Measurements from ENCODE around the gene FARS2. TPM values are rescaled to one million over a fixed set of nuclear protein-coding genes. Genes with fewer than 3 reads are reported as not detected.

Gene FARS2
- total and polyA plus RNA-seq, 2 donors (not counting 1 experiment from before 2014, with no cell fraction given): 33.0 to 35.5 TPM

GRCh38 chr6:5383856-5384255 lies 122.5 kb downstream of the FARS2 start:
- no peak overlapping the region for H3K4me2 ChIP-seq (replicated peaks; ENCODE audit: low read depth, low read length, poor library complexity, severe bottlenecking)
- intact Hi-C loops (cut with micrococcal nuclease): no loop called here
- H3K9me3 Mint-ChIP-seq (ENCODE audit: insufficient read depth): no peaks in the 10 kb centered on the region
- H2AFZ ChIP-seq (ENCODE audit: insufficient read depth, low read depth, low read length, poor library complexity, severe bottlenecking): no peak overlapping the region
- H4K20me1 ChIP-seq (ENCODE audit: control insufficient read depth, insufficient read depth, low read length, poor library complexity, severe bottlenecking): peaks cover 9% of the 10 kb centered on the region
- no peak for TF ChIP-seq EZH2 (IDR thresholded peaks at IDR 0.05; ENCODE audit: borderline replicate concordance, insufficient read depth, low read depth, low read length, poor library complexity, severe bottlenecking)
- no peak for TF ChIP-seq CTCF (IDR thresholded peaks at IDR 0.05)
- no peak overlapping the region for H3K4me3 ChIP-seq (ENCODE audit: control extremely low read depth in 1 of 5, extremely low read depth in 1 of 5, insufficient read depth in 1 of 5, low read depth in 2 of 5, low read length in 4 of 5)
- no peak overlapping the region for H3K27ac Mint-ChIP-seq
- no peaks in the 10 kb centered on the region for H3K4me1 Mint-ChIP-seq
- H3K27me3 ChIP-seq (replicated peaks in 1 of 4; ENCODE audit: control extremely low read depth in 1 of 4, control insufficient read depth in 3 of 4, insufficient read depth in 4 of 4, low read length in 3 of 4): no peaks in the 10 kb centered on the region
- H3K79me2 ChIP-seq (ENCODE audit: control insufficient read depth, insufficient read depth, low read length): peaks cover 8% of the 10 kb centered on the region
- DNase-seq (no peak), ATAC-seq (ENCODE audit: low read depth) (no peak)
- H3K4me1 ChIP-seq (ENCODE audit: control insufficient read depth in 2 of 2, insufficient read depth in 2 of 2, low read length in 2 of 2): no peaks in the 10 kb centered on the region
- no peak overlapping the region for H3K4me3 Mint-ChIP-seq
- ChIA-PET CTCF (no interaction called here), POLR2A (no interaction called here)
- H3K9ac ChIP-seq (ENCODE audit: low read length): no peak overlapping the region
- no peaks in the 10 kb centered on the region for H3K36me3 ChIP-seq (replicated peaks in 1 of 2; ENCODE audit: control extremely low read depth in 1 of 2, control insufficient read depth in 1 of 2, extremely low read depth in 1 of 2, insufficient read depth in 2 of 2, low read length in 1 of 2)
- WGBS (ENCODE audit: insufficient coverage): no CpG with 5 or more reads among the region's 1 CpG
- H3K27ac ChIP-seq (ENCODE audit: low read length in 2 of 2): no peak overlapping the region
- H3K9me3 ChIP-seq (ENCODE audit: control extremely low read depth in 1 of 3, control insufficient read depth in 2 of 3, insufficient read depth in 1 of 3, low read length in 2 of 3): peaks cover 0 to 5% (median 4%) of the 10 kb centered on the region in 3 donors
- H3K27me3 Mint-ChIP-seq: no peaks in the 10 kb centered on the region

- no peaks in the 10 kb centered on the region for H3K4me1 ChIP-seq (ENCODE audit: control insufficient read depth in 2 of 2, insufficient read depth in 2 of 2, low read length in 2 of 2)
- DNase-seq (no peak), ATAC-seq (ENCODE audit: low read depth) (no peak)
- H3K4me1 Mint-ChIP-seq: no peaks in the 10 kb centered on the region
- no peak overlapping the region for H3K4me3 ChIP-seq (ENCODE audit: control extremely low read depth in 1 of 5, extremely low read depth in 1 of 5, insufficient read depth in 1 of 5, low read depth in 2 of 5, low read length in 4 of 5)
- WGBS (ENCODE audit: insufficient coverage): 99% methylated on average over 6 of the region's 7 CpGs
- H3K27ac Mint-ChIP-seq: no peak overlapping the region
- peaks cover 0 to 5% (median 4%) of the 10 kb centered on the region in 3 donors for H3K9me3 ChIP-seq (ENCODE audit: control extremely low read depth in 1 of 3, control insufficient read depth in 2 of 3, insufficient read depth in 1 of 3, low read length in 2 of 3)
- H3K27ac ChIP-seq (ENCODE audit: low read length in 2 of 2): no peak overlapping the region
- no peak for TF ChIP-seq EZH2 (IDR thresholded peaks at IDR 0.05; ENCODE audit: borderline replicate concordance, insufficient read depth, low read depth, low read length, poor library complexity, severe bottlenecking)
- no peak for TF ChIP-seq CTCF (IDR thresholded peaks at IDR 0.05)
- H3K4me2 ChIP-seq (replicated peaks; ENCODE audit: low read depth, low read length, poor library complexity, severe bottlenecking): no peak overlapping the region
- ChIA-PET POLR2A (no interaction called here), CTCF (no interaction called here)
- H4K20me1 ChIP-seq (ENCODE audit: control insufficient read depth, insufficient read depth, low read length, poor library complexity, severe bottlenecking): peaks cover 9% of the 10 kb centered on the region
- H3K9me3 Mint-ChIP-seq (ENCODE audit: insufficient read depth): no peaks in the 10 kb centered on the region
- no peaks in the 10 kb centered on the region for H3K27me3 ChIP-seq (replicated peaks in 1 of 4; ENCODE audit: control extremely low read depth in 1 of 4, control insufficient read depth in 3 of 4, insufficient read depth in 4 of 4, low read length in 3 of 4)
- no peaks in the 10 kb centered on the region for H3K36me3 ChIP-seq (replicated peaks in 1 of 2; ENCODE audit: control extremely low read depth in 1 of 2, control insufficient read depth in 1 of 2, extremely low read depth in 1 of 2, insufficient read depth in 2 of 2, low read length in 1 of 2)
- intact Hi-C loops (cut with micrococcal nuclease): no loop called here
- H3K79me2 ChIP-seq (ENCODE audit: control insufficient read depth, insufficient read depth, low read length): peaks cover 8% of the 10 kb centered on the region
- H3K9ac ChIP-seq (ENCODE audit: low read length): no peak overlapping the region
- H3K4me3 Mint-ChIP-seq: no peak overlapping the region
- no peaks in the 10 kb centered on the region for H3K27me3 Mint-ChIP-seq
- no peak overlapping the region for H2AFZ ChIP-seq (ENCODE audit: insufficient read depth, low read depth, low read length, poor library complexity, severe bottlenecking)
These were observed 123.0 kb downstream of the FARS2 start for GRCh38 chr6:5384276-5384675.
